GM23338 (cell line): ENCODE measurements around the gene KNL1.

Source experiments
- CREB1 ChIP-seq: fragments of 250-450 bp; sonication (Bioruptor Pico); IDR thresholded peaks from 2 replicates; pipeline ENCODE4 v1.5.0; 2020; ENCODE audit warnings: low read depth, mild to moderate bottlenecking, moderate library complexity
- CTCF ChIP-seq, 2 experiments: fragments of 200-600 bp in 1 of 2; sonication (generic) in 1 of 2; conservative IDR thresholded peaks; 2 replicates each; pipeline versions ENCODE4 v1.5.1 to v1.6.1; 2016 to 2017; ENCODE audit warnings: antibody characterized with exemption in 2 of 2, low read depth in 2 of 2, mild to moderate bottlenecking in 2 of 2, moderate library complexity in 1 of 2
- ETS1 ChIP-seq: IDR thresholded peaks from 2 replicates; pipeline ENCODE4 v1.6.1; 2016; ENCODE audit warnings: antibody characterized with exemption
- EZH2 ChIP-seq: fragments of 200-600 bp; sonication (generic); IDR thresholded peaks from one replicate; pipeline ENCODE4 v1.8.0; 2017; ENCODE audit warnings: antibody characterized with exemption, mild to moderate bottlenecking, low read depth; ENCODE audit not compliant: unreplicated experiment
- EZH2phosphoT487 ChIP-seq: fragments of 200-600 bp; sonication (generic); IDR thresholded peaks from one replicate; pipeline ENCODE4 v1.8.1; 2018; ENCODE audit warnings: antibody characterized with exemption; ENCODE audit not compliant: unreplicated experiment
- JUNB ChIP-seq: IDR thresholded peaks from one replicate; pipeline ENCODE4 v1.6.1; 2016; ENCODE audit warnings: antibody characterized with exemption; ENCODE audit not compliant: unreplicated experiment
- NANOG ChIP-seq: IDR thresholded peaks from 2 replicates; pipeline ENCODE4 v1.6.1; 2016; ENCODE audit warnings: antibody characterized with exemption, borderline replicate concordance
- POLR2AphosphoS5 ChIP-seq: IDR thresholded peaks from 2 replicates; pipeline ENCODE4 v1.6.1; 2016; ENCODE audit warnings: antibody characterized with exemption, low read depth
- REST ChIP-seq: IDR thresholded peaks from one replicate; pipeline ENCODE4 v1.6.1; 2018; ENCODE audit warnings: antibody characterized with exemption; ENCODE audit not compliant: unreplicated experiment
- ZNF114 ChIP-seq: fragments of 250-450 bp; sonication (Bioruptor Pico); IDR thresholded peaks from 2 replicates; pipeline ENCODE4 v1.5.0; 2020; ENCODE audit warnings: mild to moderate bottlenecking, moderate library complexity
- ZNF331 ChIP-seq: fragments of 250-450 bp; sonication (Bioruptor Pico); IDR thresholded peaks from 2 replicates; pipeline ENCODE4 v1.5.0; 2020; ENCODE audit warnings: low read depth, mild to moderate bottlenecking, moderate library complexity

GRCh38 chr15:40697916-40698315 is 103.9 kb downstream of the KNL1 start:
- TF ChIP-seq JUNB (no peak), CTCF (conservative IDR thresholded peaks at IDR 0.05; ENCODE audit: low read depth in 2 of 2) (no peak), EZH2 (no peak), POLR2AphosphoS5 (no peak), REST (no peak), CREB1 (CRISPR knock-in tag) (no peak), ZNF114 (CRISPR knock-in tag) (no peak), ZNF331 (CRISPR knock-in tag) (no peak), EZH2phosphoT487 (no peak), NANOG (no peak), ETS1 (no peak)
